Keratinocyte (primary cell): ENCODE results near the gene FAM156B. TPM values are rescaled to one million over a fixed set of nuclear protein-coding genes. Genes with fewer than 3 reads are reported as not detected.
"Not testable (repeated sequence)": the region's sequence is repeated elsewhere in the genome, so short reads cannot be mapped to it uniquely, and the experiment has no call there.

Experiments used
- DNase-seq: peaks from one replicate; pipeline ENCODE4 v3.0.0-alpha.2; 2011; ENCODE audit warnings: low read depth, missing footprints, low spot score
- FAIRE-seq: peaks from 2 replicates; lab custom pipeline; 2011; peaks lifted over from hg19 to GRCh38; lab: Jason Lieb, UNC
- H2AFZ ChIP-seq: 2 replicates; pipeline ENCODE4 v1.6.0; 2012; ENCODE audit warnings: low read length, control low read depth, inconsistent platforms; ENCODE audit not compliant: control insufficient read depth
- H3K27ac ChIP-seq: 2 replicates; pipeline ENCODE4 v1.5.1; 2011; ENCODE audit warnings: low read length; ENCODE audit not compliant: control insufficient read depth, insufficient read depth
- H3K27me3 ChIP-seq: 3 replicates; pipeline ENCODE4 v1.6.0; 2011; ENCODE audit warnings: low read length; ENCODE audit not compliant: control insufficient read depth, insufficient read depth; ENCODE audit errors: extremely low read depth
- H3K36me3 ChIP-seq, 2 experiments: 2 replicates in 1 of 2; 3 replicates in 1 of 2; pipeline ENCODE4 v1.5.1; 2011; ENCODE audit warnings: low read length in 2 of 2, mild to moderate bottlenecking in 1 of 2; ENCODE audit not compliant: control insufficient read depth in 2 of 2, insufficient read depth in 2 of 2; ENCODE audit errors: extremely low read depth in 1 of 2
- H3K4me1 ChIP-seq: 3 replicates; pipeline ENCODE4 v1.5.1; 2011; ENCODE audit warnings: low read length; ENCODE audit not compliant: control insufficient read depth, insufficient read depth; ENCODE audit errors: extremely low read depth
- H3K4me2 ChIP-seq: 3 replicates; pipeline ENCODE4 v1.6.0; 2011; ENCODE audit warnings: low read depth, low read length; ENCODE audit not compliant: control insufficient read depth, insufficient read depth; ENCODE audit errors: extremely low read depth
- H3K4me3 ChIP-seq, 3 experiments: fragments of 200-600 bp in 1 of 3; sonication (generic) in 1 of 3; 2 replicates in 2 of 3; 3 replicates in 1 of 3; pipeline ENCODE4 v1.5.1; 2011 to 2016; ENCODE audit warnings: low read length in 3 of 3, mild to moderate bottlenecking in 3 of 3, control low read depth in 2 of 3, inconsistent platforms in 1 of 3, low read depth in 1 of 3, mixed read lengths in 1 of 3, mixed run types in 1 of 3, moderate library complexity in 1 of 3; ENCODE audit not compliant: control insufficient read depth in 2 of 3, insufficient read depth in 2 of 3; ENCODE audit errors: extremely low read depth in 1 of 3
- H3K79me2 ChIP-seq: 2 replicates; pipeline ENCODE4 v1.6.0; 2012; ENCODE audit warnings: low read length; ENCODE audit not compliant: control insufficient read depth, insufficient read depth
- H3K9ac ChIP-seq: 3 replicates; pipeline ENCODE4 v1.6.0; 2011; ENCODE audit warnings: low read length; ENCODE audit not compliant: control insufficient read depth, insufficient read depth; ENCODE audit errors: extremely low read depth
- H3K9me1 ChIP-seq: 3 replicates; pipeline ENCODE4 v1.6.0; 2011; ENCODE audit warnings: low read length; ENCODE audit not compliant: control insufficient read depth, insufficient read depth; ENCODE audit errors: extremely low read depth
- H3K9me3 ChIP-seq: 2 replicates; pipeline ENCODE4 v1.5.1; 2012; ENCODE audit warnings: low read depth, low read length; ENCODE audit not compliant: control insufficient read depth
- H4K20me1 ChIP-seq: 3 replicates; pipeline ENCODE4 v1.6.0; 2011; ENCODE audit warnings: low read length; ENCODE audit not compliant: control insufficient read depth, insufficient read depth; ENCODE audit errors: extremely low read depth
- CTCF ChIP-seq, 3 experiments: IDR thresholded peaks in 1 of 3; conservative IDR thresholded peaks in 1 of 3; optimal IDR thresholded peaks in 1 of 3; 2 replicates in 2 of 3; 3 replicates in 1 of 3; pipeline versions ENCODE3 to v1.5.1; 2011; ENCODE audit warnings: low read length in 3 of 3, mild to moderate bottlenecking in 3 of 3, moderate library complexity in 2 of 3, control low read depth in 1 of 3, inconsistent platforms in 1 of 3; ENCODE audit not compliant: insufficient read depth in 2 of 3; ENCODE audit errors: extremely low read depth in 1 of 3
- EZH2 ChIP-seq: IDR thresholded peaks from one replicate; pipeline ENCODE4 v1.6.1; 2012; ENCODE audit warnings: inconsistent platforms, mild to moderate bottlenecking, low read length, moderate library complexity
- dilution Hi-C: fragments of 300-500 bp; cut with MboI; formaldehyde crosslinking; loops from one replicate; pipeline ENCODE4 v1.7.0; 2020; ENCODE audit warnings: low sequenced_read_pairs; ENCODE audit not compliant: extremely low pct_ligation_motif_present
- polyA plus RNA-seq, 5 experiments: library from polyadenylated mRNA; depleted of rRNA in 3 of 5; stranded (reverse) in 3 of 5; stranded (forward) in 1 of 5; unstranded in 1 of 5; fragments of >200 nt; gene quantifications; 1 replicate in 1 of 5; 2 replicates in 3 of 5; 3 replicates in 1 of 5; pipeline versions ENCODE4 v1.2.1 to v1.2.3, GENCODE V29; 2011 to 2012; ENCODE audit warnings: missing spikeins in 2 of 5, low read depth in 1 of 5, low replicate concordance in 1 of 5

Gene FAM156B
- polyA plus RNA-seq, 1 donor (not counting 4 experiments of a cell fraction or from before 2014, with no cell fraction given), result 12.0 TPM

- Histone ChIP-seq H3K4me1 (no peaks in the 10 kb centered on the region), H3K4me2 (no peak overlapping the region), H3K9me1 (no peaks in the 10 kb centered on the region), H4K20me1 (no peaks in the 10 kb centered on the region), H3K27me3 (no peaks in the 10 kb centered on the region), H3K4me3 (no peak overlapping the region), H3K79me2 (no peaks in the 10 kb centered on the region), H2AFZ (no peak overlapping the region), H3K36me3 (no peaks in the 10 kb centered on the region), H3K9ac (no peak overlapping the region), H3K27ac (no peak overlapping the region), H3K9me3 (peaks cover 2% of the 10 kb centered on the region)
- dilution Hi-C loops, result no loop called here
- DNase-seq (no peak), FAIRE-seq (no peak)
- no peak for TF ChIP-seq EZH2
- no peak for TF ChIP-seq CTCF (optimal IDR thresholded peaks at IDR 0.05 in 1 of 3, IDR thresholded peaks at IDR 0.05 in 1 of 3, conservative IDR thresholded peaks at IDR 0.05 in 1 of 3; ENCODE audit: extremely low read depth in 1 of 3, insufficient read depth in 2 of 3, low read length in 3 of 3)
These were observed 27.1 kb upstream of the FAM156B start for GRCh38 chrX:52870046-52870445.

DNA sequence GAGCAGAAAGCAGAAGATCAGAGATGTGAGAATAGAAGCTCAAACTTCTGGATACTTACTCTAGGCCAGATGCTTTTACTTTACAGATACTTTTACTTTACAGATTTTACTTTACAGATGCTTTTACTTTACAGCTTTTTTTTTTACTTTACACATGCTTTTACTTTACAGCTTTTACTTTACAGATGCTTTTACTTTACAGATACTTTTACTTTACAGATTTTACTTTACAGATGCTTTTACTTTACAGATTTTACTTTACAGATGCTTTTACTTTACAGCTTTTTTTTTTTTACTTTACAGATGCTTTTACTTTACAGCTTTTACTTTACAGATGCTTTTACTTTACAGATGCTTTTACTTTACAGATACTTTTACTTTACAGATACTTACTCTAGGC, 23.3 kb upstream of the FAM156B start:
- H3K4me2 ChIP-seq, H4K20me1 ChIP-seq, H3K79me2 ChIP-seq, H3K4me1 ChIP-seq, FAIRE-seq, H3K9me3 ChIP-seq, dilution Hi-C loops, H3K27ac ChIP-seq, H3K9me1 ChIP-seq, H3K9ac ChIP-seq, H3K27me3 ChIP-seq, H3K36me3 ChIP-seq, H2AFZ ChIP-seq, H3K4me3 ChIP-seq, DNase-seq: not testable (repeated sequence)

GRCh38 chrX:52874661-52875060, 22.5 kb upstream of the FAM156B start:
- Histone ChIP-seq H3K27ac (no peak overlapping the region), H3K9me1 (no peaks in the 10 kb centered on the region), H3K4me2 (no peak overlapping the region), H3K9me3 (no peaks in the 10 kb centered on the region), H3K36me3 (no peaks in the 10 kb centered on the region), H4K20me1 (no peaks in the 10 kb centered on the region), H3K79me2 (no peaks in the 10 kb centered on the region), H3K27me3 (no peaks in the 10 kb centered on the region), H3K4me1 (no peaks in the 10 kb centered on the region), H3K9ac (no peak overlapping the region), H2AFZ (no peak overlapping the region), H3K4me3 (no peak overlapping the region)
- TF ChIP-seq EZH2 (no peak), CTCF (optimal IDR thresholded peaks at IDR 0.05 in 1 of 3, IDR thresholded peaks at IDR 0.05 in 1 of 3, conservative IDR thresholded peaks at IDR 0.05 in 1 of 3; ENCODE audit: extremely low read depth in 1 of 3, insufficient read depth in 2 of 3, low read length in 3 of 3) (no peak)
- dilution Hi-C loops, result no loop called here
- DNase-seq (no peak), FAIRE-seq (no peak)

DNA sequence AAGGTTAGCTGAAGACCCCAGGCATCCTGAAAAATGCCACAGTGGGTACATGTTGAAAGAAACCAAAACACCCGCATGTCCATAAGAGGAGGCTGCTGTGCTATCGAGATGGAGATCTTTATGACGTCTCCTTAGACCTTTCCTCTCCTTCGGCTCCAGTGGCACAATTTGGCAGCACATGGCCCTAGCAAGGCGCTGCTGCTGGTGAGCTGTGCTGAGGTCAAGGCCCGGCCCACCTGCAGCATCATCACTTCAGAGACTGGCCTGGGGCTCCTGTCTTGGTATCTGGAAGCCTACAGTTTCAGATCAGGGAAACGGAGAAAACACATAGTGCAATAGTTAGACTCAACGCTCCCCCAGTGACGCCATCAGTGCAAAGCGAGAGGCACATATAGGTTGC, 21.7 kb upstream of the FAM156B start:
- H4K20me1 ChIP-seq, H3K36me3 ChIP-seq, H3K27ac ChIP-seq, H3K4me3 ChIP-seq, H3K4me2 ChIP-seq, FAIRE-seq, H3K9me1 ChIP-seq, H3K9me3 ChIP-seq, H2AFZ ChIP-seq, DNase-seq, dilution Hi-C loops, H3K9ac ChIP-seq, H3K4me1 ChIP-seq, H3K79me2 ChIP-seq, H3K27me3 ChIP-seq: not testable (repeated sequence)
